Small intestine (tissue), 7 donors: ENCODE measurements around the gene THSD4. TPM values are rescaled to one million over a fixed set of nuclear protein-coding genes. Genes with fewer than 3 reads are reported as not detected.
A peak's percentile ranks its signal among the peaks of the same experiment; 100 is the strongest.

ENCODE experiments used
- DNase-seq, 2 donors: peaks; one replicate each; pipeline versions ENCODE4 v3.0.0 to v3.0.0-alpha.2; 2013
- FAIRE-seq: peaks from 2 replicates; lab custom pipeline; 2012; peaks lifted over from hg19 to GRCh38; lab: Jason Lieb, UNC
- H3K27ac ChIP-seq, 3 donors: one replicate each; pipeline ENCODE4 v1.5.1; 2013; ENCODE audit warnings: low read length in 2 of 3, mild to moderate bottlenecking in 2 of 3, control low read depth in 1 of 3, inconsistent platforms in 1 of 3, low read depth in 1 of 3, moderate library complexity in 1 of 3
- H3K27me3 ChIP-seq, 3 donors: one replicate each; pipeline ENCODE4 v1.6.1; 2013; ENCODE audit warnings: low read length in 3 of 3, inconsistent platforms in 1 of 3; ENCODE audit not compliant: control insufficient read depth in 3 of 3, insufficient read depth in 3 of 3
- H3K36me3 ChIP-seq, 3 donors: one replicate each; pipeline ENCODE4 v1.6.1; 2013; ENCODE audit warnings: low read length in 3 of 3, inconsistent platforms in 1 of 3, low read depth in 1 of 3, mild to moderate bottlenecking in 1 of 3, moderate library complexity in 1 of 3; ENCODE audit not compliant: control insufficient read depth in 3 of 3, insufficient read depth in 2 of 3
- H3K4me1 ChIP-seq, 3 donors: one replicate each; pipeline ENCODE4 v1.6.1; 2013; ENCODE audit warnings: low read length in 2 of 3, inconsistent platforms in 1 of 3, low read depth in 1 of 3, mild to moderate bottlenecking in 1 of 3, moderate library complexity in 1 of 3; ENCODE audit not compliant: control insufficient read depth in 3 of 3, insufficient read depth in 2 of 3
- H3K4me3 ChIP-seq, 3 donors: one replicate each; pipeline ENCODE4 v1.5.1; 2013; ENCODE audit warnings: low read length in 3 of 3, control low read depth in 1 of 3, inconsistent platforms in 1 of 3, low read depth in 1 of 3, mild to moderate bottlenecking in 1 of 3, moderate library complexity in 1 of 3
- H3K9me3 ChIP-seq, 2 donors: one replicate each; pipeline ENCODE4 v1.6.1; 2013; ENCODE audit warnings: low read depth in 1 of 2, low read length in 1 of 2; ENCODE audit not compliant: control insufficient read depth in 2 of 2, insufficient read depth in 1 of 2
- WGBS, 3 donors: extraction: QIAGEN DNeasy Blood & Tissue Kit; methylation state at CpG; one replicate each; pipeline ENCODE4 v1.1.7; 2013; 5-methylcytosine and 5-hydroxymethylcytosine counted together
- polyA plus RNA-seq, 4 donors: library from polyadenylated mRNA; stranded (reverse) in 3 of 4; unstranded in 1 of 4; fragments of 200-250 nt in 3 of 4; fragments of 120-200 nt in 1 of 4; gene quantifications; one replicate each; pipeline versions ENCODE4 v1.2.1 to v1.2.3, GENCODE V29; 2013
- donor health status: healthy with polysubstance abuse.
- donor health status: control.
- donor health status: control.
- donor health status: Bipolar disorder and iron deficiency.
- donor health status: healthy.

THSD4 gene
- polyA plus RNA-seq, 4 donors = 3.6 to 14.4 (median 9.7) TPM

GRCh38 chr15:71649894-71650293 lies 534.6 kb downstream of the THSD4 start:
- WGBS, 3 donors = 52 to 69% (median 64%) methylated on average over 3 of the region's 3 CpGs
- H3K27ac ChIP-seq = no peak overlapping the region
- H3K9me3 ChIP-seq = no peaks in the 10 kb centered on the region
- DNase-seq = no peak
- H3K4me1 ChIP-seq = no peaks in the 10 kb centered on the region
- H3K27me3 ChIP-seq = no peaks in the 10 kb centered on the region
- FAIRE-seq = no peak
- no peak overlapping the region for H3K4me3 ChIP-seq
- H3K36me3 ChIP-seq = no peaks in the 10 kb centered on the region

DNA sequence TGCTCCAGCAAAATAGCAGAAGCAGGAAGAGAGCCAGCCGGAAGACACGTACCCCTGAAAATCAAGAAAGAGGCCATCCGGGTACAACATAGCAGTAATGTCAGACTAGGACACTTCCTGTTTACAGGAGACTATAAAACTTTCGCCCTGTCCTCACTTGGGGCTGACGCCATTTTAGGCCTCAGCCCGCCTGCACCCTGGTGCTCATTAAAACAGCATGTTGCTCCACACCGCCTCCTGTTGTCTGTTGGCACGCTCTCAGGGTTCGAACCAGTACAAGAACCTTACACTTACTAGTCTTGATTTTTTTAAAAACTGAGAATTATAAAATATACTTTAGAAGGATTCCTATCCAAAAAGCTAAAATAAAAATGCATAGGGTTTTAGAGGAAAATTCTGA lies 535.3 kb downstream of the THSD4 start:
- Histone ChIP-seq H3K4me3 (no peak overlapping the region), H3K4me1 (no peaks in the 10 kb centered on the region), H3K27me3 (no peaks in the 10 kb centered on the region), H3K36me3 (no peaks in the 10 kb centered on the region), H3K27ac (no peak overlapping the region), H3K9me3 (no peaks in the 10 kb centered on the region)
- no peak for FAIRE-seq
- 90 to 91% (median 91%) methylated on average over 9 of the region's 9 CpGs for WGBS, 3 donors
- no peak for DNase-seq

DNA sequence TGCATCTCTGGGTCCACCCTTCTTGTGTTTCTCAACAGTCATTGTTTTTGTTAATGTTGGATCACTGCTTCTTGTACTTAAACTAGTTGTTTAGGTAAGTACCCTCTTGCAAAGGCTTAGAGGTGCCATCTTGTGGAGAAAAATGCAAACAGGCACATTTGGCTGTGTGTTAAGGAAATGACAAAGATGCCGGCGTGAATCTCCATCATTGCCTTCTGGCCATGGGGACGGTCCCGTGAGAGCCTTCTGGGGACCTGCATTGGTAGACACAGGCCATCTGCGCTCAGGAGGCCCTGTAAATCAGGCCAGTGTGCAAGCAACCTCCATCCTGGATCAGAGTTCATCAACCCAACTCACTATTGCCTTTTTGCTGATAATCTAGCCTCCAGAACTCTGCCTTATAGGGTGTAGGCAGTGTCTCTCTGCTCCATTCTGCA lies 536.5 kb downstream of the THSD4 start:
- Histone ChIP-seq H3K27me3 (no peaks in the 10 kb centered on the region), H3K36me3 (no peaks in the 10 kb centered on the region), H3K4me3 (no peak overlapping the region), H3K27ac (no peak overlapping the region), H3K4me1 (no peaks in the 10 kb centered on the region), H3K9me3 (no peaks in the 10 kb centered on the region)
- FAIRE-seq (no peak), DNase-seq (peak; percentile 48 to 52)
- 18 to 37% (median 36%) methylated on average over 5 of the region's 5 CpGs for WGBS, 3 donors

DNA sequence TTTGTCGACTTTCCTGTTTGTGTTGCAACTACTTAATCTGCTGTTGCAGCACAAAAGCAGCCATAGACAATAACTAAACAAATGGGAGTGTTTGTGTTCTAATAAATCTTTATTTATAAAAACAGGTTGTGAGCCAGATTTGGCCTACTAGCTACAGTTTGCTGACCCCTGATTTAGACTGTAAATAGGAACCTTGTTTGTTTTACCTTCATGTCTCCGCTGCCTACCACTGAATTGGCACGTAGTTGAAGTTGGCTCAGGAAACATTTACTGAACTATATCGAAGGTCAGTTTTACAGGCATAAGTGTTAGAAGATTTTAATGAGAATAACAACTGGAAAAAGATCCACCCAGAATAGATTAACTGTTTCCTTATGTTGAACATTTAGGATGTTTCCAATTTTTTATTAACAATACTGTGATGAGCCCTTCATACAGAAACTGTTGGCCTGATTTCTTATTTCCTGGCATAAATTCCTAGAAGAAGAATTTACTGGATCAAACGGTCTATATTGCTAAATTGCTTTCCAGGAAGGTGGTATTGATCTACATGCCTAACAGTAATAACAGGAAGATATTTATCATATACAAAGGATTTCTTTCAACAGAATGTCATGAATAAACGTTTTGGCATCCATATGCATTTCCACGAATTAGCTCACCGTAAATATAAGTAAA lies 538.9 kb downstream of the THSD4 start:
- H3K9me3 ChIP-seq = no peaks in the 10 kb centered on the region
- no peak overlapping the region for H3K4me3 ChIP-seq
- H3K36me3 ChIP-seq = peaks cover 0 to 3% (median 0%) of the 10 kb centered on the region in 3 donors
- 40 to 54% (median 46%) methylated on average over 8 of the region's 8 CpGs for WGBS, 3 donors
- H3K4me1 ChIP-seq = no peaks in the 10 kb centered on the region
- no peaks in the 10 kb centered on the region for H3K27me3 ChIP-seq
- FAIRE-seq (no peak), DNase-seq (no peak)
- no peak overlapping the region for H3K27ac ChIP-seq

- Histone ChIP-seq H3K4me1 (no peaks in the 10 kb centered on the region), H3K27me3 (no peaks in the 10 kb centered on the region), H3K9me3 (no peaks in the 10 kb centered on the region), H3K36me3 (peaks cover 0 to 3% (median 0%) of the 10 kb centered on the region in 3 donors), H3K27ac (no peak overlapping the region), H3K4me3 (no peak overlapping the region)
- DNase-seq = no peak
- FAIRE-seq = no peak
- WGBS, 3 donors = 84 to 93% (median 84%) methylated on average over 3 of the region's 3 CpGs
These were observed 539.5 kb downstream of the THSD4 start for GRCh38 chr15:71654720-71655174.

DNA sequence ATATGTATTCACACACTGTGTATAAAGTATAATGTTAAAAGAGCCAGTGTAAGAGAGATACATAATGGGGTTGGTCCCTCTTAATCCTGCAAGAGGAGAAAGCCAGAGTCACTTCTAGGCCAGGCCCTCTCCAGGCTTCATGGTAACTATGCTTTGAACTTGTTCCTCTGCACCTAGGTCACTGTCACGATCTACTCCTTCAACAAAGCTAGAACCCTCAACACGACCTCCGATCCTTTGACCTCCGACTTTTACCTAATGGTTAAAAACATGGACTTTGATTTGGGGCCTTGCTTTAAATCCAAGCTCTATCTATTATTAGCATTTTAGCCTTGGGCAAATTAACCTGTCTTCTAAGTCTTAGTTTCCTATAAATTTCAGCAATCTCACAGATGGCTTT lies 541.2 kb downstream of the THSD4 start:
- Histone ChIP-seq H3K27ac (no peak overlapping the region), H3K27me3 (no peaks in the 10 kb centered on the region), H3K4me3 (no peak overlapping the region), H3K9me3 (no peaks in the 10 kb centered on the region), H3K36me3 (peaks cover 0 to 3% (median 0%) of the 10 kb centered on the region in 3 donors), H3K4me1 (peaks cover 0 to 3% (median 0%) of the 10 kb centered on the region in 3 donors)
- 39 to 74% (median 52%) methylated on average over 4 of the region's 4 CpGs for WGBS, 3 donors
- no peak for DNase-seq
- FAIRE-seq = no peak

- Histone ChIP-seq H3K27ac (no peak overlapping the region), H3K4me3 (no peak overlapping the region), H3K9me3 (no peaks in the 10 kb centered on the region), H3K27me3 (no peaks in the 10 kb centered on the region), H3K4me1 (peaks cover 0 to 3% (median 0%) of the 10 kb centered on the region in 3 donors), H3K36me3 (peaks cover 0 to 3% (median 0%) of the 10 kb centered on the region in 3 donors)
- 92 to 94% (median 92%) methylated on average over 2 of the region's 2 CpGs for whole genome bisulfite sequencing, 3 donors
- DNase-seq = no peak
- no peak for FAIRE-seq
These were observed 541.9 kb downstream of the THSD4 start for GRCh38 chr15:71657141-71657540.

DNA sequence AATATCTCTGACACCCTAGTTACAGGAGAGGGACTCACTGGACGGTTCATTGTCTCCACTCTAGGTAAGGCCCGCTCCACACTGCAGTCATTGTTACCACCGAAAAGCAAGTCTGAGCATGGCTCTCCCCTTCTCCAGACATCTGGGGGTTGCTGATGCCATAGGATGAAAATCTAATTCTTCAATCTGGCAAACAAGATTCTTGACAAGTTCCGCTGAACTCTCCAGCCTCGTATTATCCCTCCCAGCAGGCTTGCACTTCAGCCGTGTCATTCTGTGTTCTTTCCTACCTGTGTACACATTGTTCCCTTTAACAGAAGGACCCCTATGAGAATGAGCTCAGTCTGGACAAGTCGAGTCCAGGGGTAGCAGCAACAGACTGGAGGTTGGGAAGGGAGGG lies 542.8 kb downstream of the THSD4 start:
- H3K27me3 ChIP-seq = no peaks in the 10 kb centered on the region
- no peak overlapping the region for H3K4me3 ChIP-seq
- H3K9me3 ChIP-seq = no peaks in the 10 kb centered on the region
- H3K4me1 ChIP-seq = peaks cover 0 to 3% (median 0%) of the 10 kb centered on the region in 3 donors
- DNase-seq (no peak), FAIRE-seq (no peak)
- 85 to 95% (median 89%) methylated on average over 7 of the region's 7 CpGs for WGBS, 3 donors
- no peak overlapping the region for H3K27ac ChIP-seq
- H3K36me3 ChIP-seq = peaks cover 0 to 3% (median 0%) of the 10 kb centered on the region in 3 donors
